HepG2 (cell line): ENCODE measurements around the gene AZU1.

ENCODE experiments used
- HCFC1 ChIP-seq: fragments of 150-350 bp; IDR thresholded peaks from 2 replicates; pipeline ENCODE4 v1.6.1; 2014; ENCODE audit warnings: low read depth, low read length
- JARID2 ChIP-seq: sonication (generic); formaldehyde crosslinking; IDR thresholded peaks from 2 replicates; pipeline ENCODE4 v1.8.1; 2023; ENCODE audit warnings: missing genetic modification reagents, inconsistent platforms; ENCODE audit not compliant: insufficient replicate concordance
- SRSF4 ChIP-seq: fragments of 200-400 bp; formaldehyde crosslinking; IDR thresholded peaks from one replicate; pipeline ENCODE4 v1.6.1; 2018; ENCODE audit warnings: mild to moderate bottlenecking, low read depth, low read length, moderate library complexity; ENCODE audit not compliant: poor library complexity, severe bottlenecking
- TF ChIP-seq, protein P1 (sequence below): sonication (generic); formaldehyde crosslinking; IDR thresholded peaks from 2 replicates; pipeline ENCODE4 v1.4.0; 2020; ENCODE audit warnings: missing genetic modification reagents

DNA sequence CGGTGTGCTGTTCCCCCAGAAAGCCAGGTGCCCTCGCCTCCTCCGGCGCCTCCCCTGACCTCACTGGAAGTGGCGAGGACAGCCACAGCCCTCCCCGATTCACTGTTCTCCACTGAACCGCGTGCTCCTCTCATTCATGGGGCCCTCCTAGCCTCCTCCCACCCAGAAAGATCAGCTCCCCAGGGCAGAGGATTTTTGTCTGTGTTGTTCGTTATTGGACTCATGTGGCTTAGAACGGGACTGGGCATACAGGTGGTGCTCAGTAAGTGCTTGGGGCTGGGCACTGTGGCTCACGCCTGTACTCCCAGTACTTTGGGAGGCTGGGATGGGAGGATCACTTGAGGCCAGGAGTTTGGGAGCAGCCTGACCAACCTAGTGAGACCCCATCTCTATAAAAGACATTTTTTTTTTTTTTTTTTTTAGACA is 16.9 kb downstream of the AZU1 start:
- TF ChIP-seq SRSF4 (no peak), JARID2 (CRISPR knock-in tag) (no peak), HCFC1 (no peak)
- TF ChIP-seq, protein P1, sequence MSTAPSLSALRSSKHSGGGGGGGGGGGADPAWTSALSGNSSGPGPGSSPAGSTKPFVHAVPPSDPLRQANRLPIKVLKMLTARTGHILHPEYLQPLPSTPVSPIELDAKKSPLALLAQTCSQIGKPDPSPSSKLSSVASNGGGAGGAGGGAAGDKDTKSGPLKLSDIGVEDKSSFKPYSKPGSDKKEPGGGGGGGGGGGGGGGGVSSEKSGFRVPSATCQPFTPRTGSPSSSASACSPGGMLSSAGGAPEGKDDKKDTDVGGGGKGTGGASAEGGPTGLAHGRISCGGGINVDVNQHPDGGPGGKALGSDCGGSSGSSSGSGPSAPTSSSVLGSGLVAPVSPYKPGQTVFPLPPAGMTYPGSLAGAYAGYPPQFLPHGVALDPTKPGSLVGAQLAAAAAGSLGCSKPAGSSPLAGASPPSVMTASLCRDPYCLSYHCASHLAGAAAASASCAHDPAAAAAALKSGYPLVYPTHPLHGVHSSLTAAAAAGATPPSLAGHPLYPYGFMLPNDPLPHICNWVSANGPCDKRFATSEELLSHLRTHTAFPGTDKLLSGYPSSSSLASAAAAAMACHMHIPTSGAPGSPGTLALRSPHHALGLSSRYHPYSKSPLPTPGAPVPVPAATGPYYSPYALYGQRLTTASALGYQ (CRISPR knock-in tag), result no peak
